ENCODE measurements around the gene SMYD3.

The SMYD3 gene

GRCh38 chr1:246213502-246213901 is 293.6 kb downstream of the SMYD3 start:
- H3K36me3 ChIP-seq (ENCODE audit: control insufficient read depth in 2 of 2, insufficient read depth in 1 of 2, low read length in 2 of 2): no peaks in the 10 kb centered on the region
- TF ChIP-seq GFI1B (tag by site-specific recombination; IDR thresholded peaks at IDR 0.05) (no peak), ZNF292 (tag by site-specific recombination; IDR thresholded peaks at IDR 0.05; ENCODE audit: borderline replicate concordance, low read depth) (no peak), ZNF664 (tag by site-specific recombination; IDR thresholded peaks at IDR 0.05) (no peak), ZNF600 (tag by site-specific recombination; IDR thresholded peaks at IDR 0.05) (no peak), ZNF335 (tag by site-specific recombination; conservative IDR thresholded peaks at IDR 0.05) (no peak)
- TF ChIP-seq, protein P1, sequence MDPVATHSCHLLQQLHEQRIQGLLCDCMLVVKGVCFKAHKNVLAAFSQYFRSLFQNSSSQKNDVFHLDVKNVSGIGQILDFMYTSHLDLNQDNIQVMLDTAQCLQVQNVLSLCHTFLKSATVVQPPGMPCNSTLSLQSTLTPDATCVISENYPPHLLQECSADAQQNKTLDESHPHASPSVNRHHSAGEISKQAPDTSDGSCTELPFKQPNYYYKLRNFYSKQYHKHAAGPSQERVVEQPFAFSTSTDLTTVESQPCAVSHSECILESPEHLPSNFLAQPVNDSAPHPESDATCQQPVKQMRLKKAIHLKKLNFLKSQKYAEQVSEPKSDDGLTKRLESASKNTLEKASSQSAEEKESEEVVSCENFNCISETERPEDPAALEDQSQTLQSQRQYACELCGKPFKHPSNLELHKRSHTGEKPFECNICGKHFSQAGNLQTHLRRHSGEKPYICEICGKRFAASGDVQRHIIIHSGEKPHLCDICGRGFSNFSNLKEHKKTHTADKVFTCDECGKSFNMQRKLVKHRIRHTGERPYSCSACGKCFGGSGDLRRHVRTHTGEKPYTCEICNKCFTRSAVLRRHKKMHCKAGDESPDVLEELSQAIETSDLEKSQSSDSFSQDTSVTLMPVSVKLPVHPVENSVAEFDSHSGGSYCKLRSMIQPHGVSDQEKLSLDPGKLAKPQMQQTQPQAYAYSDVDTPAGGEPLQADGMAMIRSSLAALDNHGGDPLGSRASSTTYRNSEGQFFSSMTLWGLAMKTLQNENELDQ (tag by site-specific recombination; IDR thresholded peaks at IDR 0.05; ENCODE audit: low read depth): no peak
- no peaks in the 10 kb centered on the region for H3K4me1 ChIP-seq (ENCODE audit: control insufficient read depth, insufficient read depth, low read length)
- no peaks in the 10 kb centered on the region for H3K9me3 ChIP-seq (ENCODE audit: control insufficient read depth, insufficient read depth, low read depth, low read length)
- H3K4me3 ChIP-seq (ENCODE audit: low read depth, low read length): no peak overlapping the region
- no peak overlapping the region for H3K27ac ChIP-seq (ENCODE audit: extremely low read depth, low read depth, low read length)
- POLR2A ChIA-PET: no interaction called here
- CTCF ChIA-PET: no interaction called here

DNA sequence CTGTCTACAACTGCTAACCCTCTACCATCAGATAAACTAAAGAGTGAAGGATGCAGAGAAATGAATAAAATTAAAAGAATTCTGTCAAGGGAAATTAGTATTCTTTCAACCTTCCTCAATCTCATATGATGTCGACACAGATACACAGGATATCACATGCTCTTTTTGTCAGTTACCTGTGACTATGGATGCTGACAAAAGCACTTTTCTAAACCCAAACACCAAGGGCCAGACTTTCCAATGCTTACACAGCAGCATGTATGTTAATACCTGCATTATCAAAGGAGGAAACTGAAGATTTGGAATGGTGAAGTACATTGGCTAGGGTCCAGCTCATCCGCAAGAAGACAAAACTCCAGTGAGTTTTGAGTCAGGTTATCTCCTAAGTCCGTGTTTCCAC is 294.0 kb downstream of the SMYD3 start:
- ChIA-PET CTCF (no interaction called here), POLR2A (no interaction called here)
- no peak overlapping the region for H3K4me3 ChIP-seq (ENCODE audit: low read depth, low read length)
- H3K9me3 ChIP-seq (ENCODE audit: control insufficient read depth, insufficient read depth, low read depth, low read length): no peaks in the 10 kb centered on the region
- no peak overlapping the region for H3K27ac ChIP-seq (ENCODE audit: extremely low read depth, low read depth, low read length)
- TF ChIP-seq ZNF626 (tag by site-specific recombination; IDR thresholded peaks at IDR 0.05): no peak
- TF ChIP-seq, protein P2, sequence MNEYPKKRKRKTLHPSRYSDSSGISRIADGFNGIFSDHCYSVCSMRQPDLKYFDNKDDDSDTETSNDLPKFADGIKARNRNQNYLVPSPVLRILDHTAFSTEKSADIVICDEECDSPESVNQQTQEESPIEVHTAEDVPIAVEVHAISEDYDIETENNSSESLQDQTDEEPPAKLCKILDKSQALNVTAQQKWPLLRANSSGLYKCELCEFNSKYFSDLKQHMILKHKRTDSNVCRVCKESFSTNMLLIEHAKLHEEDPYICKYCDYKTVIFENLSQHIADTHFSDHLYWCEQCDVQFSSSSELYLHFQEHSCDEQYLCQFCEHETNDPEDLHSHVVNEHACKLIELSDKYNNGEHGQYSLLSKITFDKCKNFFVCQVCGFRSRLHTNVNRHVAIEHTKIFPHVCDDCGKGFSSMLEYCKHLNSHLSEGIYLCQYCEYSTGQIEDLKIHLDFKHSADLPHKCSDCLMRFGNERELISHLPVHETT (tag by site-specific recombination; IDR thresholded peaks at IDR 0.05): no peak
- no peak for TF ChIP-seq ZNF548 (tag by site-specific recombination; IDR thresholded peaks at IDR 0.05)
- TF ChIP-seq ZNF600 (tag by site-specific recombination; IDR thresholded peaks at IDR 0.05): no peak
- no peak for TF ChIP-seq ZSCAN16 (tag by site-specific recombination; IDR thresholded peaks at IDR 0.05)
- TF ChIP-seq, protein P3, sequence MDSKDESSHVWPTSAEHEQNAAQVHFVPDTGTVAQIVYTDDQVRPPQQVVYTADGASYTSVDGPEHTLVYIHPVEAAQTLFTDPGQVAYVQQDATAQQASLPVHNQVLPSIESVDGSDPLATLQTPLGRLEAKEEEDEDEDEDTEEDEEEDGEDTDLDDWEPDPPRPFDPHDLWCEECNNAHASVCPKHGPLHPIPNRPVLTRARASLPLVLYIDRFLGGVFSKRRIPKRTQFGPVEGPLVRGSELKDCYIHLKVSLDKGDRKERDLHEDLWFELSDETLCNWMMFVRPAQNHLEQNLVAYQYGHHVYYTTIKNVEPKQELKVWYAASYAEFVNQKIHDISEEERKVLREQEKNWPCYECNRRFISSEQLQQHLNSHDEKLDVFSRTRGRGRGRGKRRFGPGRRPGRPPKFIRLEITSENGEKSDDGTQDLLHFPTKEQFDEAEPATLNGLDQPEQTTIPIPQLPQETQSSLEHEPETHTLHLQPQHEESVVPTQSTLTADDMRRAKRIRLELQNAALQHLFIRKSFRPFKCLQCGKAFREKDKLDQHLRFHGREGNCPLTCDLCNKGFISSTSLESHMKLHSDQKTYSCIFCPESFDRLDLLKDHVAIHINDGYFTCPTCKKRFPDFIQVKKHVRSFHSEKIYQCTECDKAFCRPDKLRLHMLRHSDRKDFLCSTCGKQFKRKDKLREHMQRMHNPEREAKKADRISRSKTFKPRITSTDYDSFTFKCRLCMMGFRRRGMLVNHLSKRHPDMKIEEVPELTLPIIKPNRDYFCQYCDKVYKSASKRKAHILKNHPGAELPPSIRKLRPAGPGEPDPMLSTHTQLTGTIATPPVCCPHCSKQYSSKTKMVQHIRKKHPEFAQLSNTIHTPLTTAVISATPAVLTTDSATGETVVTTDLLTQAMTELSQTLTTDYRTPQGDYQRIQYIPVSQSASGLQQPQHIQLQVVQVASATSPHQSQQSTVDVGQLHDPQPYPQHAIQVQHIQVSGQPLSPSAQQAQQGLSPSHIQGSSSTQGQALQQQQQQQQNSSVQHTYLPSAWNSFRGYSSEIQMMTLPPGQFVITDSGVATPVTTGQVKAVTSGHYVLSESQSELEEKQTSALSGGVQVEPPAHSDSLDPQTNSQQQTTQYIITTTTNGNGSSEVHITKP (tag by site-specific recombination; IDR thresholded peaks at IDR 0.05): no peak
- no peak for TF ChIP-seq REST (tag by site-specific recombination; IDR thresholded peaks at IDR 0.05)
- TF ChIP-seq ZNF146 (tag by site-specific recombination; IDR thresholded peaks at IDR 0.05): no peak
- no peaks in the 10 kb centered on the region for H3K4me1 ChIP-seq (ENCODE audit: control insufficient read depth, insufficient read depth, low read length)
- no peaks in the 10 kb centered on the region for H3K36me3 ChIP-seq (ENCODE audit: control insufficient read depth in 2 of 2, insufficient read depth in 1 of 2, low read length in 2 of 2)
